ENCODE measurements around the gene PIK3IP1. TPM values are rescaled to one million over a fixed set of nuclear protein-coding genes. Genes with fewer than 3 reads are reported as not detected.
"Not testable (repeated sequence)": the region's sequence is repeated elsewhere in the genome, so short reads cannot be mapped to it uniquely, and the experiment has no call there.

Gene PIK3IP1
- total and polyA plus RNA-seq, 2 of the 8 experiments (the other 6 are each of a cell fraction or from before 2014, with no cell fraction given) = 1.00 to 1.3 TPM

DNA sequence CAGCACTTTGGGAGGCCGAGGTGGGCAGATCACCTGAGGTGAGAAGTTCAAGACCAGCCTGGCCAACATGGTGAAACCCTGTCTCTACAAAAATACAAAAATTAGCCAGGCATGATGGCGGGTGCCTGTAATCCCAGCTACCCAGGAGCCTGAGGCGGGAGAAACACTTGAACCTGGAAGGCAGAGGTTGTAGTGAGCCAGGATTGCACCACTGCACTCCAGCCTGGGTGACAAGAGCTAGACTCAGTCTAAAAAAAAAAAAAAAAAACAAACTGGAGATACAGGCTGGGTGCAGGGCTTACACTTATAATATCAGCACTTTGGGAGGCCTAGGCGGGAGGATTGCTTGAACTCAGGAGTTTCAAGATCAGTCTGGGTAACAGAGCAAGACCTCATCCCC is 56.2 kb downstream of the PIK3IP1 start:
- H3K9me3 ChIP-seq (ENCODE audit: insufficient read depth in 2 of 2, low read depth in 1 of 2, low read length in 1 of 2); H2BK120ac ChIP-seq (replicated peaks; ENCODE audit: low read depth, low read length); H3K4me3 ChIP-seq (ENCODE audit: extremely low read depth in 1 of 4, insufficient read depth in 2 of 4, low read depth in 3 of 4, low read length in 4 of 4); H3K4ac ChIP-seq (replicated peaks; ENCODE audit: insufficient read length, low read depth, low read length); FAIRE-seq; H3K4me1 ChIP-seq (replicated peaks in 1 of 4; ENCODE audit: control insufficient read depth in 3 of 4, insufficient read depth in 4 of 4, low read length in 3 of 4); H3K18ac ChIP-seq (ENCODE audit: extremely low read depth, low read length); H3K56ac ChIP-seq (replicated peaks; ENCODE audit: insufficient read length, low read depth, low read length); H3K9ac ChIP-seq (replicated peaks in 1 of 4; ENCODE audit: extremely low read depth in 1 of 4, low read depth in 3 of 4, low read length in 3 of 4); H2AK5ac ChIP-seq (ENCODE audit: low read depth, low read length); H3K27ac ChIP-seq (ENCODE audit: low read depth, low read length); H2BK15ac ChIP-seq (ENCODE audit: low read length); H3K23me2 ChIP-seq (ENCODE audit: low read depth, low read length); H2BK12ac ChIP-seq (ENCODE audit: low read depth, low read length); H3K79me2 ChIP-seq (ENCODE audit: control insufficient read depth in 1 of 2, insufficient read depth in 2 of 2, low read length in 2 of 2); H3K14ac ChIP-seq (ENCODE audit: insufficient read length); H3K4me2 ChIP-seq (ENCODE audit: insufficient read depth in 1 of 2, low read depth in 2 of 2, low read length in 2 of 2); H4K91ac ChIP-seq (replicated peaks; ENCODE audit: insufficient read length, low read length); DNase-seq (ENCODE audit: low read depth in 1 of 2, low spot score in 2 of 2); H3K36me3 ChIP-seq (ENCODE audit: control insufficient read depth in 2 of 4, insufficient read depth in 4 of 4, low read length in 3 of 4); H2BK20ac ChIP-seq (ENCODE audit: low read length); H3K27me3 ChIP-seq (replicated peaks in 1 of 4; ENCODE audit: control insufficient read depth in 3 of 4, extremely low read depth in 1 of 4, insufficient read depth in 3 of 4, low read length in 3 of 4); H2AFZ ChIP-seq (ENCODE audit: low read length); H3K79me1 ChIP-seq (ENCODE audit: low read depth, low read length); H2BK5ac ChIP-seq (ENCODE audit: low read depth, low read length); H4K8ac ChIP-seq (ENCODE audit: extremely low read depth, insufficient read depth, low read length); H3K23ac ChIP-seq (ENCODE audit: insufficient read length); H4K20me1 ChIP-seq (replicated peaks in 1 of 2; ENCODE audit: control insufficient read depth in 1 of 2, insufficient read depth in 2 of 2, low read length in 2 of 2); H4K5ac ChIP-seq (ENCODE audit: insufficient read length, low read depth, low read length): not testable (repeated sequence)
- 88% methylated on average over 4 of the region's 4 CpGs; no CpG with 5 or more reads in 1 of the 2 experiments for WGBS, 2 experiments (ENCODE audit: extremely low coverage in 1 of 2, insufficient coverage in 1 of 2, insufficient read length in 1 of 2, insufficient replicate concordance in 2 of 2, low coverage in 1 of 2, low lambda C conversion rate in 2 of 2, missing lambda C conversion rate in 1 of 2)
- CTCF ChIA-PET (ENCODE audit: partially characterized antibody) = interaction anchor here (0.6 to 2.1 kb wide), 5 partner anchors 11 to 101 kb away, joined by 3 to 7 read pairs (median 3); partner anchors contain the start of gene LIMK2
- POLR2A ChIA-PET (ENCODE audit: partially characterized antibody) = interaction anchor here (1.5 kb wide), 1 partner anchor 23 kb away, joined by 5 read pairs; no protein-coding TSS in a partner anchor
